HG03457 (cell line): Measurements from ENCODE around the gene POP4.

ENCODE experiments used
- ATAC-seq: cut with Tn5 transposase; IDR thresholded peaks from one replicate; pipeline ENCODE4 v1.9.1; 2021; ENCODE audit warnings: moderate number of reproducible peaks; ENCODE audit not compliant: unreplicated experiment

The POP4 gene

DNA sequence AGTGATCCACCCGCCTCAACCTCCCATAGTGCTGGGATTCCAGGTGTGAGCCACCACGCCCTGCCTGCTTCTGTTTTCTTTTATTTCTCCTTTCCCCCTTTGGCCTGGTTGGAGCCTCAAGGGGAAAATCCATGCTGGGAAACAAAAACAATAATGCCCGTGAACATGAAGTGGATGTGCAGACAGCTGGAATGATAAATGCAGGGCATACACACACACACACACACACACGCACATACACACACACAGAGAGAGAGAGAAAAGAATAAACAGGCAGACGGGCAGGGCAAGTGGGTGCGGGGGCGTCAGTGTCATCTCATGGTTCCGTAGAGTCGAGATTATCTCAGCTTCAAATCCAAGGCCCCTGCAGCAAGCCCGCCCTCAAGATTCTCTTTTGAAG lies 54.8 kb downstream of the POP4 start:
- ATAC-seq, result no peak

DNA sequence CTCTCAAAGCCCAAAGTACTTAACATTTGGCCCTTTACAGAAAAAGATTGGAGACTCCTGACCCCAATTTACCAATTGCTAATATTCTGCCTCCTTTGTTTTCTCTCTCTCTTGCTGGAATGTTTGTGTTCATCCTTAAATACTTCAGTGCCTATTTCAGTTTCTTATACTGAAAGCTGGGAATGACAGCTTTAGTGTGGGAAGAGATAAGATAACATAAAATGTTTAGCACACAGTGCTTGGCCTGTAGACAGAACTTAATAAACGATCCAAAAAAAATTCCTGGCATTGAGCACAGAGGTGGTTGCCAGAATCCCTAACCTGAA lies 56.2 kb downstream of the POP4 start:
- ATAC-seq, result no peak

DNA sequence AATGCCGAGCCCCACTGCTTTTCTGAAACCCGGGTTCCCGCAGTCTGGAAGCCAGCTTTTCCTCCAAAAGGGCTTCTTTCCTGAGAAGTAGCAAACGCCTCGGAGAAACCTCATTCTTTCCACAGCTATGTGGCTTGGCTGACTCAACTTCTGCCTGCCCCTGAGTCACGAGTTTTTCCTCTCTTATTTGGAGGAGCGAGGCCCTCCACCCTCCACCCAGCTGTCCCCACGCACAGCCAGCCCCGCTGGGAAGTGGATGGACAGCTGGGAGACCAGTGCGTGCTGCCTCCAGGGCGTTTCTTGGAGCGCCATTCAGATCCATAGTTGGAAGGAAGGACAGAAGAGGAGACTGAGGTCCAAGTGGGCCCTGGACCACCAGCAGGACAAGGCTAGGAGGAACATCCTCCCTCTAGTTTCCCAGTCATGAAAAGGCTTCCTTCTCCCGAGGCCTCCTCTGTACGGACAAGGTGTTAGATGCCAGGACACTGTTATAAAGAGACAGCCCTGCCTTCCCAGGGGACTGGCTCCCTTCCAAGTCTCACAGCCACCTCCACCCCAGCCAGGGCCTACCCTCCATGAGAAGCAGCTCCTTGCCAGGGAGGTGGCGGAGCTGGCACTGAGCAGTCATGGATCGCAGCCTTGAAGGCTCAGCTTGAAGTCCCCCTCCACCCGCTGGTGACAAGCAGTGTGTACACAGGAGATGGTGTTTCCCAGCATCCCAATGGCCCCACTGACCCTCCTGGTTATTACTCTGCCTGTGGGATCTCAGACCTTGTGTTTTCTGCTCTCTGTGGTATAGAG lies 56.7 kb downstream of the POP4 start:
- no peak for ATAC-seq

DNA sequence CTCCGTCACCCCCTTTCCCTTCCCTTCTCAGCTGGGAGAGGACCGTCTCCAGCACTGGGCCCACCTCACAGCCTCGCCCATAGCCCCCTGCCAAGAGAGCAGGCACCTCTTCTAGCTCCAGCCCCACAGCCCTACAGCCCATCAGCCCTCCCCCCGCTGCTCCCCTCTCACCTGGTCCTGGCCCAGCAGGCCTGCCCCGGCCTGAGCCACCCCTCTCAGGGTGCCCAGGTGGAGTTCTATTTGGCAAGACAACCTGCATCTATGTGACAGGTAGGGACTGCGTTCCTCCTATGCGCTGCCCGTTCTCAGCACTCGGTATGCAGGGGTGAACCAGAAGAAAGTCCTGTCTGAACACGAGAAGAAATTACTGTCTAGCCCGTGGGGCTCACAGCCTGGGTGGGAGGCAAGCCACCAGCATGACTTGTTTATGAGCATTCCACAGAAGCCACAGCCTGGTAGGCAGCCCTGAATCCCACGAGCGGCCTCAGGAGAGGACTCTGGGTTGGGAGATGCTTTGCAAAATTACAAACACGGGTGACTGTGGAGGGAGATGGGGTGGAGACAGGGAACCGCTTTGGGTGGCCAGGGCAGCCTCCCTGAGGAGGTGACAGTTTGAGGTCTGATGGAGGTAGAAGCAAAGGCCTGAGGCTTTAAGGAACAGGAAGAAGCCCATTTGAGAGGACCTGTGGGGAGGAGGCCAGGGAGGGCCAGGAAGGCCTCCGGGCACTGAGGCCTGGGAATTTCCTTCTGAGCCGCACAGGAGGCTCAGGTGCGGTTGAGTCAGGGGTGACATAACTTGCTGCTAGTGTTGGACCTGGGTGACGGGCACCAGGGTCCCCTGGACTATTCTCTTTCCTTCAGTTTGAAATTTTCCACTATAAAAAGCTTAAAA lies 58.0 kb downstream of the POP4 start:
- no peak for ATAC-seq

DNA sequence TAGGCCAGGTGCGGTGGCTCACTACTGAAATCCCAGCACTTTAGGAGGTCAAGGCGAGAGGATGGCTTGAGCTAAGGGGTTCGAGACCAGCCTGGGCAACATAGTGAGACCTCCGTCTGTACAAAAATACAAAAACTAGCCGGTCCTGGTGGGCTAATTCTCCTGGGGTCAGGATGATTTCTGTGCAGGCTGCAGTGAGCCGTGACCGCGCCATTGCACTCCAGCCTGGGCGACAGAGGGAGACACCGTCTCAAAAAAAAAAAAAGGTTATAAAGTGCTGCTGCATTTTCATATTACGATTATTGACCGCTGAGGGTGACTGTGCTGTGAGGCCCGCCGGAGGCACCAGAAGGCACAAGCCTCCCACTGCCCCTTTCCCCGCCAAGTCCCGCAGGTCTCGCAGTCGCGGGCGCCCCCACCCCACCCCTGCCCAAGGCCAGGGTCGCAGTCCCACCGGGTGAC lies 58.7 kb downstream of the POP4 start:
- ATAC-seq, result no peak

DNA sequence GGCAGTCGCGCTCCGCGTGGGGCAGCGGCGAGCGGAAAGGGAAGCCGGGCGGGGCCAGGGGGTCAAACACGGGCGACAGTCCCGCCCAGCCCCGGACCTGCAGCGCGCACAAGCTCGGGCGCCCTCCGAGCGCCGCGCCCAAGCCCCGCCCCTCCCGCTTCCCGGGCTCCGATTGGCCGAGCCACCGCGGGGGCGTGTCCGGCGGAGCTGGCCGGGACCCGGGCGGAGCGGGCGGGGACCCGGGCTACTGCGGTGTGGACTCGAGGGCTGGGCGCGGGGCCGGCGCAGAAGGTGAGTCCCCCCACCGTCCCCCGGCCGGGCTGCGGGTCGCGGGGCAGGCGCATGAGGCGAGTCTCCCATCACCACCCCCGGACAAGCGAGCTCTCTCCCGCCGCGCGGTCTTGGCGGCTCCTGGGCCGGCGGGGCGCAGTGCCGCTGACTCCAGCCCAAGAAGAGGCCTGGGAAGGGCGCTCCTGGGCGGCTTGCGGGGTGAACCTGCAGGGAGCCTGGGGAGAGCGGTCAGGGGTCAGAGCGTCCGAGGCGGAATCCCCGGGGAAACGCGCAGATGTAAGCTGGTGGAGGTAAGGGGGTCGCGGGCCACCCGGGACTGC lies 59.2 kb downstream of the POP4 start, which contains the start of gene PLEKHF1:
Gene PLEKHF1, plus strand, starts transcription at position 247 of the 611 bp plus-strand sequence. CDS start 8,379 bp downstream, outside the sequence.
- ATAC-seq, result peak; percentile 72

DNA sequence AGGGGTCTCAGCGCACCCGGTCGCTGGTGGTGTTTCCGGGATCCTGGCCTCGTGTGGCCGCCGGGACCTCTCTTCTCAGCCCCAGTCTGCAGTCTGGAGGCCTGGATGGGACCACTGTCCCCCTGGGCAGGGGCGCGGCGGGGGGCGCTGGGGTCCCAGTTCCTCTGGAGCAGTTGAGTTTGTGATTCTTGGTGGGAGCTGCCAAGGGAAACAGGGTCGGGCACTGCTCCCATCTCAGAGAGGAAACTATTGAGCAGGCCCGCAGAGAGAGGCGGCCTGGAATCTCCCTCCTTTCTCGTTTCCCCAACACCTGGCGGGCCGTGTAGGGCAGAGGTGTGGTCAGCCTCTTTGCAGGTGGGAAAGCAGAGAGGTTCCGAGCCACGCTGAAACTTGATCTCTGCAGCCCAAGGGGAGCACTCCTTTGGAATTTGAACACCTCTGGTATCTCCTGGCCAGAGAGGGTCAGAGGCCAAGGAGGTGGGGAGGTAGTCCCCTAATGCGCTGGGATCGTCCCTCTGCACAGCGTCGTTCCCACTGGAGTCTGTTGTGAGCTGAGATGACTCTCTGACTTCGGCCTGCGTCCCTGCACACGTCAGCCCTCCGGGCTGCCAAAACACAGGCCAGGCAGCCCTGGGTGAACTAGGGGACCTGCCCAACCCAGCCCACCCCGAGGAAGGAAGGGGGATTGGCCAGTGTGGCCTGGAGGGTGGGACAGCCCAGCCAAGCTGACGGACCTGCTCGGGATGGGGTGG lies 59.9 kb downstream of the POP4 start:
- no peak for ATAC-seq
